Smooth muscle cell (in vitro differentiated cells): ENCODE measurements around the gene MYO3A. TPM values are rescaled to one million over a fixed set of nuclear protein-coding genes. Genes with fewer than 3 reads are reported as not detected.
"Not testable (repeated sequence)": the region's sequence is repeated elsewhere in the genome, so short reads cannot be mapped to it uniquely, and the experiment has no call there.

Source experiments
- DNase-seq: peaks from one replicate; lab custom pipeline; 2025; ENCODE audit not compliant: unreplicated experiment; lab: John Stamatoyannopoulos, UW
- H2AFZ ChIP-seq: fragments of 200-600 bp; sonication (generic); 2 replicates; pipeline ENCODE4 v1.6.0; 2016; ENCODE audit warnings: antibody characterized with exemption, low read depth, mild to moderate bottlenecking
- H3F3A ChIP-seq: fragments of 200-600 bp; sonication (generic); 2 replicates; pipeline ENCODE4 v1.6.0; 2017; ENCODE audit warnings: antibody characterized with exemption, low read depth
- H3K27ac ChIP-seq: fragments of 200-600 bp; sonication (generic); 2 replicates; pipeline ENCODE4 v1.5.1; 2016; ENCODE audit warnings: low read depth, mild to moderate bottlenecking
- H3K27me3 ChIP-seq: fragments of 200-600 bp; sonication (generic); 2 replicates; pipeline ENCODE4 v1.6.1; 2016; ENCODE audit warnings: low read depth, mild to moderate bottlenecking
- H3K36me3 ChIP-seq: fragments of 200-600 bp; sonication (generic); 2 replicates; pipeline ENCODE4 v1.5.1; 2016; ENCODE audit warnings: low read depth
- H3K4me1 ChIP-seq: fragments of 200-600 bp; sonication (generic); 2 replicates; pipeline ENCODE4 v1.5.1; 2016; ENCODE audit warnings: low read depth
- H3K4me2 ChIP-seq: fragments of 200-600 bp; sonication (generic); 2 replicates; pipeline ENCODE4 v1.6.0; 2016; ENCODE audit warnings: mild to moderate bottlenecking
- H3K4me3 ChIP-seq: fragments of 200-600 bp; sonication (generic); 2 replicates; pipeline ENCODE4 v1.5.1; 2016; ENCODE audit warnings: mild to moderate bottlenecking
- H3K79me2 ChIP-seq: fragments of 200-600 bp; sonication (generic); 2 replicates; pipeline ENCODE4 v1.6.0; 2016; ENCODE audit warnings: low read depth, mild to moderate bottlenecking
- H3K9ac ChIP-seq: fragments of 200-600 bp; sonication (generic); 2 replicates; pipeline ENCODE4 v1.6.0; 2016; ENCODE audit warnings: low read depth
- H3K9me3 ChIP-seq: fragments of 200-600 bp; sonication (generic); replicated peaks from 2 replicates; pipeline ENCODE4 v1.5.1; 2016; ENCODE audit warnings: low read depth
- H4K20me1 ChIP-seq: fragments of 200-600 bp; sonication (generic); 2 replicates; pipeline ENCODE4 v1.6.0; 2016; ENCODE audit warnings: low read depth
- CTCF ChIP-seq: fragments of 200-600 bp; sonication (generic); IDR thresholded peaks from 2 replicates; pipeline ENCODE4 v1.5.1; 2017; ENCODE audit warnings: borderline replicate concordance, mild to moderate bottlenecking, antibody characterized with exemption; ENCODE audit not compliant: insufficient read depth, poor library complexity, severe bottlenecking
- WGBS: methylation state at CpG from one replicate; pipeline ENCODE4 v1.1.7; 2016; ENCODE audit warnings: low lambda C conversion rate; 5-methylcytosine and 5-hydroxymethylcytosine counted together
- polyA plus RNA-seq: library from polyadenylated mRNA; unstranded; fragments of >200 nt; fragmentation: Nextera tagmentation; extraction: Ambion mirVana; gene quantifications from 2 replicates; pipeline ENCODE4 v1.2.1, GENCODE V29; 2016
- total RNA-seq: library from RNA; depleted of rRNA; stranded (reverse); fragments of >200 nt; gene quantifications from 2 replicates; pipeline ENCODE4 v1.2.3, GENCODE V29; 2014

The MYO3A gene
- total and polyA plus RNA-seq, 2 experiments from 2014 or later: not detected

- no peak overlapping the region for H3K9ac ChIP-seq
- no peak overlapping the region for H2AFZ ChIP-seq
- H3K27ac ChIP-seq: no peak overlapping the region
- TF ChIP-seq CTCF: no peak
- no peaks in the 10 kb centered on the region for H3K27me3 ChIP-seq
- H3F3A ChIP-seq: no peaks in the 10 kb centered on the region
- no peak overlapping the region for H3K4me3 ChIP-seq
- H3K79me2 ChIP-seq: no peaks in the 10 kb centered on the region
- H3K4me2 ChIP-seq: no peak overlapping the region
- no peaks in the 10 kb centered on the region for H3K4me1 ChIP-seq
- H4K20me1 ChIP-seq: no peaks in the 10 kb centered on the region
- no peaks in the 10 kb centered on the region for H3K36me3 ChIP-seq
- no peaks in the 10 kb centered on the region for H3K9me3 ChIP-seq
- no peak for DNase-seq
These were observed 130.1 kb downstream of the MYO3A start for GRCh38 chr10:26064106-26064505.

- no peaks in the 10 kb centered on the region for H3K36me3 ChIP-seq
- H3F3A ChIP-seq: no peaks in the 10 kb centered on the region
- DNase-seq: no peak
- no peaks in the 10 kb centered on the region for H3K79me2 ChIP-seq
- H2AFZ ChIP-seq: no peak overlapping the region
- WGBS: 97% methylated on average over 1 of the region's 1 CpG
- H3K27ac ChIP-seq: no peak overlapping the region
- no peaks in the 10 kb centered on the region for H3K4me1 ChIP-seq
- TF ChIP-seq CTCF: no peak
- no peaks in the 10 kb centered on the region for H4K20me1 ChIP-seq
- no peak overlapping the region for H3K4me2 ChIP-seq
- no peak overlapping the region for H3K4me3 ChIP-seq
- no peaks in the 10 kb centered on the region for H3K9me3 ChIP-seq
- no peak overlapping the region for H3K9ac ChIP-seq
- H3K27me3 ChIP-seq: no peaks in the 10 kb centered on the region
These were observed 133.7 kb downstream of the MYO3A start for GRCh38 chr10:26067680-26068079.

- not testable (repeated sequence) for H3K9me3 ChIP-seq, DNase-seq
- 79% methylated on average over 6 of the region's 7 CpGs for WGBS
These were observed 146.9 kb downstream of the MYO3A start for GRCh38 chr10:26080971-26081370.

GRCh38 chr10:26081459-26081858 lies 147.4 kb downstream of the MYO3A start:
- no peaks in the 10 kb centered on the region for H3K79me2 ChIP-seq
- DNase-seq: no peak
- H3K4me3 ChIP-seq: no peak overlapping the region
- no peak overlapping the region for H3K27ac ChIP-seq
- no peaks in the 10 kb centered on the region for H4K20me1 ChIP-seq
- H3K27me3 ChIP-seq: no peaks in the 10 kb centered on the region
- no peaks in the 10 kb centered on the region for H3F3A ChIP-seq
- H2AFZ ChIP-seq: no peak overlapping the region
- H3K36me3 ChIP-seq: no peaks in the 10 kb centered on the region
- 94% methylated on average over 4 of the region's 4 CpGs for WGBS
- H3K9ac ChIP-seq: no peak overlapping the region
- peaks cover 4% of the 10 kb centered on the region for H3K9me3 ChIP-seq
- TF ChIP-seq CTCF: no peak
- no peak overlapping the region for H3K4me2 ChIP-seq
- no peaks in the 10 kb centered on the region for H3K4me1 ChIP-seq

More at GRCh38 chr10:26080971-26081370, 146.9 kb downstream of the MYO3A start:
- H2AFZ ChIP-seq, H3F3A ChIP-seq, H3K4me3 ChIP-seq, H3K36me3 ChIP-seq, H3K9ac ChIP-seq, H3K27me3 ChIP-seq, H3K79me2 ChIP-seq, H3K27ac ChIP-seq, H4K20me1 ChIP-seq, H3K4me2 ChIP-seq, H3K4me1 ChIP-seq: not testable (repeated sequence)
